ENCODE measurements around the gene NECAB3.

DNA sequence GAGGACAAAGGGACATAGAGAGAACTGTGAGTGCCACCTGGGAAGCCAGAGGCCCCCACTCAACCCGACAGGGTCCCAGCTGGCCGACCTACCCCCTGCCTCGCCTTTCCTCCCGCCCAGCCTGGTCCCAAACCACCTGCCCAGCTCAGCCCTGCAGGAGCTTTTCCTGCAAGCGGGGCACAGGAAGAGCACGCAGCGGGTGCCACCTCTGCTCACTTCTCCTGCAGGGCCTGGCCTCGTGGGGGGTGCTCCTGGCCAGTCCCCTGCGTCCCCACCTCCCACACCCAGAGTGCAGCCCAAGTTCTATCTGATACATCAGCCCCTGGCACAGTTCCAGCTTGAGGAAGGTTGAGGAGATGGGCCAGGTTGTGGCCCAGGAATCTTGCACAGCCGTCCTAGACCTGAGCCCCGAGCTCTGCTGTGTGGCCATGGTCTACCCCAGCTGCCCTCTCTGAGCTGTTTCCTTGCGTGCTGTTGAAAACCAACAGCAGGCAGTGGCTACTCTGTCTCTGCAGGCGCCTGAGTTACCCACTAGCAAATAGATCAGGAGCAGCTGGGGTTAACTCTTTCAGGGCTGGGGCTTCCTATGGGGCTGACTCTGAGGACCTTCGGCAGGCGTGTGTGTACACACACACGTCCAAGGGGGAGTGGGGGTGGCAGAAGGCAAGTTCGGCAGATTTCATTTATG, 1.7 kb downstream of the NECAB3 start:
- TF ChIP-seq, protein P1, sequence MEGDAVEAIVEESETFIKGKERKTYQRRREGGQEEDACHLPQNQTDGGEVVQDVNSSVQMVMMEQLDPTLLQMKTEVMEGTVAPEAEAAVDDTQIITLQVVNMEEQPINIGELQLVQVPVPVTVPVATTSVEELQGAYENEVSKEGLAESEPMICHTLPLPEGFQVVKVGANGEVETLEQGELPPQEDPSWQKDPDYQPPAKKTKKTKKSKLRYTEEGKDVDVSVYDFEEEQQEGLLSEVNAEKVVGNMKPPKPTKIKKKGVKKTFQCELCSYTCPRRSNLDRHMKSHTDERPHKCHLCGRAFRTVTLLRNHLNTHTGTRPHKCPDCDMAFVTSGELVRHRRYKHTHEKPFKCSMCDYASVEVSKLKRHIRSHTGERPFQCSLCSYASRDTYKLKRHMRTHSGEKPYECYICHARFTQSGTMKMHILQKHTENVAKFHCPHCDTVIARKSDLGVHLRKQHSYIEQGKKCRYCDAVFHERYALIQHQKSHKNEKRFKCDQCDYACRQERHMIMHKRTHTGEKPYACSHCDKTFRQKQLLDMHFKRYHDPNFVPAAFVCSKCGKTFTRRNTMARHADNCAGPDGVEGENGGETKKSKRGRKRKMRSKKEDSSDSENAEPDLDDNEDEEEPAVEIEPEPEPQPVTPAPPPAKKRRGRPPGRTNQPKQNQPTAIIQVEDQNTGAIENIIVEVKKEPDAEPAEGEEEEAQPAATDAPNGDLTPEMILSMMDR (IDR thresholded peaks at IDR 0.05; ENCODE audit: low read length) = no peak
- no peak for TF ChIP-seq EZH2 (IDR thresholded peaks at IDR 0.05; ENCODE audit: borderline replicate concordance, low read length)
